Endometrial microvascular endothelial cells (primary cell): Measurements from ENCODE around the gene GOLGA8B. TPM values are rescaled to one million over a fixed set of nuclear protein-coding genes. Genes with fewer than 3 reads are reported as not detected.
"Not testable (repeated sequence)": the region's sequence is repeated elsewhere in the genome, so short reads cannot be mapped to it uniquely, and the experiment has no call there.

ENCODE experiments used
- in situ Hi-C: cut with HindIII; loops from 2 replicates; pipeline ENCODE4 v1.10.0; 2017; ENCODE audit warnings: low sequenced_read_pairs, low pct_unique_long_range_greater_than_20kb; ENCODE audit errors: inconsistent ontology term
- total RNA-seq: library from RNA; depleted of rRNA; stranded (reverse); fragments of >200 nt; gene quantifications from one replicate; pipeline ENCODE4 v1.2.3, GENCODE V29; 2015; ENCODE audit errors: inconsistent ontology term

Gene GOLGA8B, protein sequence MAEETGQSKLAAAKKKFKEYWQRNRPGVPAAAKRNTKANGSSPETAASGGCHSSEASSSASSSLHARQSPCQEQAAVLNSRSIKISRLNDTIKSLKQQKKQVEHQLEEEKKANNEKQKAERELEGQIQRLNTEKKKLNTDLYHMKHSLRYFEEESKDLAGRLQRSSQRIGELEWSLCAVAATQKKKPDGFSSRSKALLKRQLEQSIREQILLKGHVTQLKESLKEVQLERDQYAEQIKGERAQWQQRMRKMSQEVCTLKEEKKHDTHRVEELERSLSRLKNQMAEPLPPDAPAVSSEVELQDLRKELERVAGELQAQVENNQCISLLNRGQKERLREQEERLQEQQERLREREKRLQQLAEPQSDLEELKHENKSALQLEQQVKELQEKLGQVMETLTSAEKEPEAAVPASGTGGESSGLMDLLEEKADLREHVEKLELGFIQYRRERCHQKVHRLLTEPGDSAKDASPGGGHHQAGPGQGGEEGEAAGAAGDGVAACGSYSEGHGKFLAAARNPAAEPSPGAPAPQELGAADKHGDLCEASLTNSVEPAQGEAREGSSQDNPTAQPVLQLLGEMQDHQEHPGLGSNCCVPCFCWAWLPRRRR
- 17.6 TPM for total RNA-seq

GRCh38 chr15:34583399-34584329 lies at the start of gene GOLGA8B:
Gene GOLGA8B, minus strand, starts transcription at chr15:34583651. Its CDS starts 47,739 bp downstream, at chr15:34535912.
- in situ Hi-C loops: no loop called here

DNA sequence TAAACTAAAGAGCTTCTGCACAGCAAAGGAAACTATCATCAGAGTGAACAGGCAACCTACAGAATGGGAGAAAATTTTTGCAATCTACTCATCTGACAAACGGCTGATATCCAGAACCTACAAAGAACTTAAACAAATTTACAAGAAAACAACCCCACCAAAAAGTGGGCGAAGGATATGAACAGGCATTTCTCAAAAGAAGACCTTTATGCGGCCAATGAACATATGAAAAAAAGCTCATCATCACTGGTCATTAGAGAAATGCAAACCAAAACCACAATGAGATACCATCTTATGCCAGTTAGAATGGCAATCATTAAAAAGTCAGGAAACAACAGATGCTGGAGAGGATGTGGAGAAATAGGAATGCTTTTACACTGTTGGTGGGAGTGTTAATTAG lies 49.7 kb upstream of the GOLGA8B start:
- in situ Hi-C loops: not testable (repeated sequence)

- in situ Hi-C loops: no loop called here
Observed at GRCh38 chr15:34628577-34629152, 45.2 kb upstream of the GOLGA8B start.

DNA sequence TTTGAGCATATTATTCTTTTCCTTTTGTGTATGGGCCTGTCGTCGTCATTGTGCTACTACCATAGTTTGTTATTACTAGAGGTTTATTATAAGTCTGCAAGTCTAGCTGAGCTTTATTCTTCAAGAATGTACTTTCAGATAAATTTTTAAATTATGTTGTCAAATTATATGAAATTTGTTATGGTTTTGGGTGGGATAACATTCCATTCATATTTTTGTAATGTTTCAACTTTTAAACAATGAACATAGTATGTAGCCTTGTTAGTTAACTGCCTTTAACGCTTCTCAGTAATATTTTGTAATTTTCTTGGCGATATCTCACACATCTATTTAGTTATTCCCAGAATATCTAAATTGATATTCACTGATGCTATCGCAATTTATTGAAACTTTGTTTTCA lies 41.6 kb upstream of the GOLGA8B start:
- in situ Hi-C loops: no loop called here

DNA sequence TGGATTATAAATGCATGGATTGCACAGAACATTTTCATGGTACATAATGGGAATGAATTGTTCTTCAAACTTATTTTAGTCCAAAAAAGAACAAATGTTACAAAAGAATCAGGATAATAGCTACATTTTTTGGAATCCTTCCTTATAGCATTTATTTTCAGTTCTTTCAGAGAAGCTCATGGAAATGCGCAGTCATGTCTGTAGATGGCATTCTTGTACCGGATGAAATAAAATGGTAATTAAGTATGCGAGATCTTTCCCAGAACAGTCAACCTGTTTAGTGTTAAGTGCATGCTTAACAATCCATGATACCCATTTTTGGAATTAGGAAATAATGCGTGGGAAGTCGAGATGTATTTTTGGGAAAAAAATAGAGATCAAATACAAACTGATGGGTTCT lies 38.2 kb upstream of the GOLGA8B start:
- in situ Hi-C loops: no loop called here

DNA sequence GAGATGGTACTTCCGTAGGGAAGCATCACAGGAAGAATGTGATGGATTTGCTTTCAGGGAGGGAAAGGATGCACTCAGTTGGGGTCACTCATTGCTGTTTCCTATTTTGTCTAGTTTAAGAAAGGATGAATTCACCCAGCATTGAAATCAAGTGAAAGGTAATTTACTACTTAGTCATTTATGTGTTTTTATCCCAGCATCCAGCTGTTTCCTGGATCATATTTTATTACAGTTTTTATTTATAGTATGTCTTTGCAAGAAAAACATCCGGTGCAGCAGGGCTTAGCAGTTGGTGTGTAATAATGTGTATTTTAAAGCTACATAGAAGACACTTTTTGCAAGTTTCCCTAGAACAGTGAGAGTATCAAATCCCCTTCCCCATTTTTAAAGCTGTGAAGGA lies 37.4 kb upstream of the GOLGA8B start:
- in situ Hi-C loops: no loop called here

- in situ Hi-C loops: no loop called here
Observed at GRCh38 chr15:34620142-34620541, 36.7 kb upstream of the GOLGA8B start.

GRCh38 chr15:34619151-34619550 lies 35.7 kb upstream of the GOLGA8B start:
- in situ Hi-C loops: no loop called here

DNA sequence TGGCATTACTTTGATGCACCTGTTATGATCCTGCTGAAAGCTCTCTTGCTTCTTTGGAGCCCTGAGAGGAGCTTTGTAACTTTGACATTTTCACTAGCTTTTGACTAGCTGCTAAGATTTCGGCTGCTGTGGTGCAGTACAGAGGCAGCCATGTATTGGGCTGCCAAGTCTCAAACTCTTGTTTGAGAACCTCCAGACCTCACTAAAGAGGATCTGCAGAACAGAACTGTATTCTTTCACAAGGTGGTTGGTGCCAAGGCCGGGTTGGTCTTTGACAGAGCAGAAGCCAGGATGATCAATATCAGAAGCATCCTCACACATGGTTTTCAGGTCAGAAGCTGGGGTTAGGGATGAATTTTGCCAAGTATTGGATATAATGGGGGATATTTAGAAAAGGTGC lies 34.6 kb upstream of the GOLGA8B start:
- in situ Hi-C loops: no loop called here

DNA sequence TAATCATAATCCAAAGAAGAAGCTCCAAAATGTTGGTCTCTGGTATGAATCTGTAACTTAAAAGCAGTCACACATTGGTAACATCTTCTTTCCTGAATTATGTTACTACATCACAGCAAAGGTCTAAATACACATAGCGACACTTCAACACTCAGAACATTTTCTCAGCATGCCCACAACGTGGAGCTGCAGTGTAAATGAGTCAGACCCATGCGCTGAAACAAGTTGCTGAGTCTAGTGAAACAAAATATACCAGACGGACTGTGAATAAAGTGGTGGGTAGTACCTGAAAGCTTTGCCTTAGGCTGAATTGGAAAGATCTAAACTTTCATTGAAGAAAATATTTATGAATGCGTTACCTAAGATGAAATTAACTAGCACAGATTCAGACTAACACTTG lies 33.2 kb upstream of the GOLGA8B start:
- in situ Hi-C loops: no loop called here

DNA sequence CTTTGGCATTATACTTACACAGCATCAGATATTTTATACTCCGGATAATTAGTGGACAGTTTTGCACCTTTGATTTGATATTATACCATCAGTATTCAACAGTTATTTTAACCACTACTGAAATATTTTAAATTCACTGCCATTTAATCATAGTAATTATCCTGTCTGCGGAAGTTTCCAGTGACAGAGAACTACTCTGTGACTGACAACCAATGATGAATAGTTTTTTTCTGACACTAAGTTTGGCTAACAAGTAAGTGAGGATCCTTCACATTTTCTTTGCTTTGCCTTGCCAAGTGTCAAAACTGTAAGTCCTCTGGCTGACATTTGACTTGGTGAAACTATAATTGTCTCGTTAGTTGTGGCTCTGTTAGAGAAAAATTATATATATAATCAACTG lies 30.5 kb upstream of the GOLGA8B start:
- in situ Hi-C loops: no loop called here

- in situ Hi-C loops: no loop called here
Observed at GRCh38 chr15:34613301-34613700, 29.9 kb upstream of the GOLGA8B start.

DNA sequence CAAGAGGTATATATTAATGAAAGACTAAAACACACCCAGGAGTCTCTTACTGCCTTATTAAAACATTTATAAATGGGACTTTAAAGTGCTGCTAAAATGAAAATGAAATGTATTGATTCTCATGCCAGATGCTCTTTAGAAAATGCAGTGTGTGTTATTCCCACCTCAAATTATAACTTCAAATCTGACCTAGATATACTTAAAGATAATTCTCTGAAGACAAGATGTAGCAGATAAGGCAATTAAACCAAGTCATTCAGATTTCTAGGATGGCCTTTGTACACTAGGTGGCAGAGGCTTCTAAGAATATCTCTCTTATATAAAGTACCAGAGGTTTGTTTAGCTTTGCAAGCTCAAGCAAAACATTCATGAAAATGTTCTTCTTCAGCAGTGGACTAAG lies 26.9 kb upstream of the GOLGA8B start:
- in situ Hi-C loops: no loop called here

GRCh38 chr15:34609102-34610057 lies 25.9 kb upstream of the GOLGA8B start:
- in situ Hi-C loops: no loop called here

DNA sequence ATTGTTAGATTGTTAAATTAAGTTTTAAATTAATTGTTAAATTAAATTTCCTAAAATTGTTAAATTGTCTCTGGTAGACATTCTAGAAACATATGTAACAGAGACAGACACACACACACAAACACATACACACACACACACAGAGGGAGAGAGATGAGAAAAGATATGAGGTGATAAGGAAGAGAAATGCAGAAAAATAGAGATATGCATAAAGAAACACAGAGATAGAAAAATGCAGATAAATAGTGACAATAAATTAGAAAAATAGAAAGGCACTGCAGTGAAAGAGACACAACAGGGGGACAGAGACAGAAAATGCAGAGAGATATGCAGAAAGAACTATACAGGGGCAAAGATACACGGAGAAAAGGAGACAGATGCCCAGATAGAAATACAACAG lies 25.1 kb upstream of the GOLGA8B start:
- in situ Hi-C loops: no loop called here

- in situ Hi-C loops: no loop called here
Observed at GRCh38 chr15:34607832-34608231, 24.4 kb upstream of the GOLGA8B start.

- in situ Hi-C loops: no loop called here
Observed at GRCh38 chr15:34606545-34606944, 23.1 kb upstream of the GOLGA8B start.

- in situ Hi-C loops: no loop called here
Observed at GRCh38 chr15:34606131-34606530, 22.7 kb upstream of the GOLGA8B start.
